PFSK-1 (cell line): ENCODE results near the gene AURKA.

Experiments used
- FOXP2 ChIP-seq: optimal IDR thresholded peaks from 2 replicates; pipeline ENCODE3; 2011; ENCODE audit warnings: borderline replicate concordance, control low read depth, inconsistent platforms; ENCODE audit not compliant: insufficient read depth; ENCODE audit errors: extremely low read length, extremely low read depth
- POLR2AphosphoS5 ChIP-seq: IDR thresholded peaks from 2 replicates; pipeline ENCODE4 v1.6.1; 2012; ENCODE audit warnings: low read depth, mild to moderate bottlenecking, control low read depth, low read length, moderate library complexity
- SIN3A ChIP-seq: IDR thresholded peaks from 2 replicates; pipeline ENCODE4 v1.6.1; 2012; ENCODE audit warnings: mild to moderate bottlenecking, low read length, moderate library complexity, borderline replicate concordance; ENCODE audit not compliant: insufficient read depth
- TAF1 ChIP-seq: IDR thresholded peaks from 2 replicates; pipeline ENCODE4 v1.6.1; 2012; ENCODE audit warnings: low read length, control low read depth, borderline replicate concordance; ENCODE audit not compliant: insufficient read depth
- TF ChIP-seq, protein P1 (sequence below), 2 experiments: IDR thresholded peaks; 2 replicates each; pipeline versions ENCODE4 v1.6.1 to v1.8.0; 2011 to 2012; ENCODE audit warnings: low read depth in 2 of 2, low read length in 2 of 2, control low read depth in 1 of 2, inconsistent platforms in 1 of 2, mild to moderate bottlenecking in 1 of 2, moderate library complexity in 1 of 2; ENCODE audit not compliant: insufficient read depth in 1 of 2

The AURKA gene

GRCh38 chr20:56343861-56344381 lies 48.1 kb downstream of the AURKA start:
- peak; percentile 48 for TF ChIP-seq FOXP2
- no peak for TF ChIP-seq POLR2AphosphoS5

DNA sequence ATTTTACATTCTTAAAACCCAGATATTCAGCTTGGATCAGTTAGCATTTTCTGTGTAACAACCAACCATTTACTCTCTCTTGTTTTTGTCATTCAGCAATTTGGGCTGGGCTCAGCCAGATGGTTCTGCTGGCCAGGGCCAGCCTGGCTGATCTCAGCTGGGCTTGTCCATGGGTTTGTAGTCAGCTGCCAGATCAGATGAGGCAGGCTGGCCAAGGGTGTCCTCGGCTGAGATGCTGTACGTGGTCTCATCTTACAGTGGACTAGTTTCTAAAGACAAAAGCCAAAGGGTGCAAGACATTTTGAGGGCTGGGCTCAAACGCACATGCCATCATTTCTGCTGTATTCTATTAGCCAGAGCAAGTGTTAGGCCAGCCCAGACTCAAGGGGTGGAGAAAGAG lies 49.2 kb downstream of the AURKA start:
- TF ChIP-seq, protein P1, sequence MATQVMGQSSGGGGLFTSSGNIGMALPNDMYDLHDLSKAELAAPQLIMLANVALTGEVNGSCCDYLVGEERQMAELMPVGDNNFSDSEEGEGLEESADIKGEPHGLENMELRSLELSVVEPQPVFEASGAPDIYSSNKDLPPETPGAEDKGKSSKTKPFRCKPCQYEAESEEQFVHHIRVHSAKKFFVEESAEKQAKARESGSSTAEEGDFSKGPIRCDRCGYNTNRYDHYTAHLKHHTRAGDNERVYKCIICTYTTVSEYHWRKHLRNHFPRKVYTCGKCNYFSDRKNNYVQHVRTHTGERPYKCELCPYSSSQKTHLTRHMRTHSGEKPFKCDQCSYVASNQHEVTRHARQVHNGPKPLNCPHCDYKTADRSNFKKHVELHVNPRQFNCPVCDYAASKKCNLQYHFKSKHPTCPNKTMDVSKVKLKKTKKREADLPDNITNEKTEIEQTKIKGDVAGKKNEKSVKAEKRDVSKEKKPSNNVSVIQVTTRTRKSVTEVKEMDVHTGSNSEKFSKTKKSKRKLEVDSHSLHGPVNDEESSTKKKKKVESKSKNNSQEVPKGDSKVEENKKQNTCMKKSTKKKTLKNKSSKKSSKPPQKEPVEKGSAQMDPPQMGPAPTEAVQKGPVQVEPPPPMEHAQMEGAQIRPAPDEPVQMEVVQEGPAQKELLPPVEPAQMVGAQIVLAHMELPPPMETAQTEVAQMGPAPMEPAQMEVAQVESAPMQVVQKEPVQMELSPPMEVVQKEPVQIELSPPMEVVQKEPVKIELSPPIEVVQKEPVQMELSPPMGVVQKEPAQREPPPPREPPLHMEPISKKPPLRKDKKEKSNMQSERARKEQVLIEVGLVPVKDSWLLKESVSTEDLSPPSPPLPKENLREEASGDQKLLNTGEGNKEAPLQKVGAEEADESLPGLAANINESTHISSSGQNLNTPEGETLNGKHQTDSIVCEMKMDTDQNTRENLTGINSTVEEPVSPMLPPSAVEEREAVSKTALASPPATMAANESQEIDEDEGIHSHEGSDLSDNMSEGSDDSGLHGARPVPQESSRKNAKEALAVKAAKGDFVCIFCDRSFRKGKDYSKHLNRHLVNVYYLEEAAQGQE (IDR thresholded peaks at IDR 0.05; ENCODE audit: insufficient read depth in 1 of 2, low read depth in 2 of 2, low read length in 2 of 2): no peak
- no peak for TF ChIP-seq POLR2AphosphoS5
- TF ChIP-seq TAF1: no peak
- no peak for TF ChIP-seq SIN3A

DNA sequence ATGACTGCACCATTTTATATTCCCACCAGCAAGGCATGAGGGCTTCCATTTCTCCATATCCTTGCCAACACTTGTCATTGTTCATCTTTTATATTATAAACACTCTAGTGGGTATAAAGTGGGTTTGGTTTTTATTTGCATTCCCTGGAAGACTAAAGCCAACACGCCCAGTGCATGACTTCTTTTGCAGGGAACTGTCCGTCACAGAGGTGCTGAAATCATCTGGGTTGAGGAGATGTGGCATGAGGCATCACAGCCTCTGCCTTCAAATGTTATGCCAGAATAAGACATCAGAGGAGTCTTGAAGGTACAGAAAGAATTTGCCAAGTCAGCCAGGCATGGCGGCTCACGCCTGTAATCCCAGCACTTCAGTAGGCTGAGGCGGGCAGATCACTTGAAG lies 63.2 kb downstream of the AURKA start:
- TF ChIP-seq FOXP2 (no peak), SIN3A (no peak), TAF1 (no peak)
- TF ChIP-seq, protein P1 (IDR thresholded peaks at IDR 0.05; ENCODE audit: insufficient read depth in 1 of 2, low read depth in 2 of 2, low read length in 2 of 2): peak; percentile 78 to 94

- TF ChIP-seq SIN3A (no peak), TAF1 (no peak), POLR2AphosphoS5 (no peak), FOXP2 (no peak)
- TF ChIP-seq, protein P1 (IDR thresholded peaks at IDR 0.05; ENCODE audit: insufficient read depth in 1 of 2, low read depth in 2 of 2, low read length in 2 of 2): no peak
Measured at GRCh38 chr20:56324806-56325205, 67.2 kb downstream of the AURKA start.

- TF ChIP-seq FOXP2 (no peak), TAF1 (no peak), SIN3A (no peak), POLR2AphosphoS5 (no peak)
- TF ChIP-seq, protein P1 (IDR thresholded peaks at IDR 0.05; ENCODE audit: insufficient read depth in 1 of 2, low read depth in 2 of 2, low read length in 2 of 2): no peak
Measured at GRCh38 chr20:56323656-56324055, 68.4 kb downstream of the AURKA start.
